ENCODE data around the gene CTXN2. TPM values are rescaled to one million over a fixed set of nuclear protein-coding genes. Genes with fewer than 3 reads are reported as not detected.

Gene CTXN2
- total RNA-seq (2021; ENCODE audit: unreplicated experiment) (0.05 TPM), Bru-seq, nascent RNA (not detected), BruChase-seq, experiment 1, labeled RNA remaining after a 2-hour chase (not detected), BruChase-seq, experiment 2, labeled RNA remaining after a 6-hour chase (percentile 16 among the genes with signal in this experiment)
- polyA plus RNA-seq (2012; ENCODE audit: insufficient read length) = not detected
- long read RNA-seq, partial matches to known transcripts = 0 of 1 reads
- long read RNA-seq, other reads (novel, unspliced or antisense) = 1 of 1 reads

GRCh38 chr15:48191574-48192225 is at the start of gene CTXN2:
TSS of gene CTXN2 (plus strand) at chr15:48191665. CDS start at chr15:48201301, 9,636 bp downstream.
- ATAC-seq (no peak), DNase-seq (ENCODE audit: low read depth, low spot score) (no peak)
- no peaks in the 10 kb centered on the region for H3K4me1 ChIP-seq (ENCODE audit: control insufficient read depth, insufficient read depth, low read length)
- in situ Hi-C loops (cut with HindIII; ENCODE audit: low pct_unique_long_range_greater_than_20kb, low sequenced_read_pairs) = no loop called here
- no TSS peak for BruUV-seq (replicated peaks)
- H3K4me3 ChIP-seq (ENCODE audit: low read depth in 2 of 2, low read length in 2 of 2) = no peak within 1 kb of the TSS
- no peak within 1 kb of the TSS for H3K27ac ChIP-seq (ENCODE audit: low read length)
- ChIA-PET CTCF (no interaction called here), POLR2A (no interaction called here)
- TF ChIP-seq SIN3A (IDR thresholded peaks at IDR 0.05; ENCODE audit: borderline replicate concordance, insufficient read depth, low read depth, low read length) (no peak), TCF7L2 (IDR thresholded peaks at IDR 0.05; ENCODE audit: low read depth, low read length) (no peak), REST (IDR thresholded peaks at IDR 0.05; ENCODE audit: insufficient read depth in 1 of 2, low read depth in 2 of 2, low read length in 1 of 2) (no peak), CTCF (IDR thresholded peaks at IDR 0.05) (no peak), POLR2AphosphoS5 (IDR thresholded peaks at IDR 0.05; ENCODE audit: low read depth, low read length) (no peak)
- H3K36me3 ChIP-seq (ENCODE audit: control insufficient read depth, insufficient read depth, low read length) = no peaks in the 10 kb centered on the region; the same call in 1 of the 2 replicates
- peaks cover 11% of the 10 kb centered on the region for H3K27me3 ChIP-seq (ENCODE audit: control insufficient read depth, insufficient read depth, low read length)
- intact Hi-C loops (cut with micrococcal nuclease; ENCODE audit: unreplicated experiment) = no loop called here
- H3K9me3 ChIP-seq (ENCODE audit: control insufficient read depth, insufficient read depth, low read depth, low read length) = no peaks in the 10 kb centered on the region

DNA sequence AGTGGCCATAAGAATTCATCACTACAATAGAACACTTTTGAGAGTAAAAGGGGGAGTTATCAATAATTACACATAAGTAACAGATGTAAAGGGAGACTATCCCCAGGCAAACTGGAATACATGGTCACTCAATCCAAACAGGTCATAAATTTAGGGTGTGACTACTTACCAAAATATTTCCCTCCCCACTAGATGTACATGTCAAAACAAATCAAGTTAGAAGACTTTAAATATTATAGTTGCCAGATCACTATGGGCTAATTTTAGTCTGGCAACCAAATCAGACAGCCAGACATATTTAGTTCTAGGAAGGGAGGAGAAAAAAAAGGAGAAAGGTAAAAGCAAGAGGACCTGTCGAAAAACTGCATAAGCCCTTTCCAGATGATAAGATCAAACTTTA is 47.6 kb upstream of the CTXN2 start:
- ATAC-seq (no peak), DNase-seq (ENCODE audit: low read depth, low spot score) (no peak)
- BruUV-seq (replicated peaks) = no TSS peak
- peaks cover 15% of the 10 kb centered on the region for H3K36me3 ChIP-seq (ENCODE audit: control insufficient read depth, insufficient read depth, low read length)
- TF ChIP-seq CTCF (IDR thresholded peaks at IDR 0.05) (no peak), SIN3A (IDR thresholded peaks at IDR 0.05; ENCODE audit: borderline replicate concordance, insufficient read depth, low read depth, low read length) (no peak), REST (IDR thresholded peaks at IDR 0.05; ENCODE audit: insufficient read depth in 1 of 2, low read depth in 2 of 2, low read length in 1 of 2) (no peak), TCF7L2 (IDR thresholded peaks at IDR 0.05; ENCODE audit: low read depth, low read length) (no peak), POLR2AphosphoS5 (IDR thresholded peaks at IDR 0.05; ENCODE audit: low read depth, low read length) (no peak)
- no peak overlapping the region for H3K27ac ChIP-seq (ENCODE audit: low read length)
- intact Hi-C loops (cut with micrococcal nuclease; ENCODE audit: unreplicated experiment) (loop anchor here (1.0 kb wide), 1 partner anchor 10 kb away; no protein-coding TSS in a partner anchor), in situ Hi-C loops (cut with HindIII; ENCODE audit: low pct_unique_long_range_greater_than_20kb, low sequenced_read_pairs) (no loop called here)
- H3K4me3 ChIP-seq (ENCODE audit: low read depth in 2 of 2, low read length in 2 of 2) = no peak overlapping the region
- POLR2A ChIA-PET = no interaction called here
- no peaks in the 10 kb centered on the region for H3K9me3 ChIP-seq (ENCODE audit: control insufficient read depth, insufficient read depth, low read depth, low read length)
- no peaks in the 10 kb centered on the region for H3K27me3 ChIP-seq (ENCODE audit: control insufficient read depth, insufficient read depth, low read length)
- CTCF ChIA-PET = no interaction called here
- no peaks in the 10 kb centered on the region for H3K4me1 ChIP-seq (ENCODE audit: control insufficient read depth, insufficient read depth, low read length)

All from Panc1 (cell line).